ENCODE measurements around the gene GGT6.

- TF ChIP-seq YY1 (IDR thresholded peaks at IDR 0.05; ENCODE audit: insufficient read depth, insufficient replicate concordance, low read depth, low read length) (no peak), SMAD3 (CRISPR knock-in tag; IDR thresholded peaks at IDR 0.05) (no peak), TOE1 (CRISPR knock-in tag; IDR thresholded peaks at IDR 0.05) (no peak), ZNF766 (CRISPR knock-in tag; IDR thresholded peaks at IDR 0.05; ENCODE audit: borderline replicate concordance) (no peak), LCORL (IDR thresholded peaks at IDR 0.05) (no peak), LCORL (CRISPR knock-in tag; IDR thresholded peaks at IDR 0.05) (no peak), PHF8 (CRISPR knock-in tag; IDR thresholded peaks at IDR 0.05) (no peak; the same call in 1 of the 2 replicates)
Observed at GRCh38 chr17:4576729-4577322, 16.4 kb upstream of the GGT6 start.
